Trophoblast cell (in vitro differentiated cells and primary cell): ENCODE measurements around the gene GAK.
A peak's percentile ranks its signal among the peaks of the same experiment; 100 is the strongest.

Experiments used
- DNase-seq, 2 donors: peaks; one replicate each; pipeline ENCODE4 v3.0.0-alpha.2; 2016
- H2AFZ ChIP-seq: 2 replicates; pipeline ENCODE4 v1.6.1; 2013; ENCODE audit warnings: low read length, moderate library complexity, mild to moderate bottlenecking; ENCODE audit not compliant: insufficient read depth, poor library complexity
- H2AK5ac ChIP-seq: 2 replicates; pipeline ENCODE4 v1.6.1; 2013; ENCODE audit warnings: mild to moderate bottlenecking, low read length
- H2BK120ac ChIP-seq: 2 replicates; pipeline ENCODE4 v1.6.1; 2013; ENCODE audit warnings: low read length, mild to moderate bottlenecking, moderate library complexity; ENCODE audit not compliant: insufficient read depth, poor library complexity
- H2BK12ac ChIP-seq: 2 replicates; pipeline ENCODE4 v1.6.1; 2013; ENCODE audit warnings: mild to moderate bottlenecking, low read length, moderate library complexity
- H2BK5ac ChIP-seq: 2 replicates; pipeline ENCODE4 v1.6.1; 2013; ENCODE audit warnings: low read length, low read depth, moderate library complexity, mild to moderate bottlenecking; ENCODE audit not compliant: poor library complexity
- H3K14ac ChIP-seq: 2 replicates; pipeline ENCODE4 v1.6.1; 2013; ENCODE audit warnings: mild to moderate bottlenecking, low read length
- H3K18ac ChIP-seq: 2 replicates; pipeline ENCODE4 v1.6.1; 2013; ENCODE audit warnings: mild to moderate bottlenecking, low read length
- H3K23ac ChIP-seq: 2 replicates; pipeline ENCODE4 v1.6.1; 2013; ENCODE audit warnings: low read length
- H3K27ac ChIP-seq: 2 replicates; pipeline ENCODE4 v1.5.1; 2013; ENCODE audit warnings: low read depth, mild to moderate bottlenecking, inconsistent platforms, low read length, moderate library complexity
- H3K27me3 ChIP-seq: 2 replicates; pipeline ENCODE4 v1.6.1; 2013; ENCODE audit warnings: inconsistent platforms, mild to moderate bottlenecking, low read length, moderate library complexity; ENCODE audit not compliant: insufficient read depth
- H3K36me3 ChIP-seq, 2 experiments: 1 replicate in 1 of 2; 2 replicates in 1 of 2; pipeline ENCODE4 v1.6.1; 2013; ENCODE audit warnings: low read length in 2 of 2, mild to moderate bottlenecking in 2 of 2, moderate library complexity in 1 of 2; ENCODE audit not compliant: insufficient read depth in 2 of 2, control insufficient read depth in 1 of 2
- H3K4ac ChIP-seq: 2 replicates; pipeline ENCODE4 v1.6.1; 2013; ENCODE audit warnings: low read depth, mild to moderate bottlenecking, low read length, moderate library complexity
- H3K4me1 ChIP-seq, 2 experiments: 1 replicate in 1 of 2; 2 replicates in 1 of 2; pipeline ENCODE4 v1.6.1; 2013; ENCODE audit warnings: low read length in 2 of 2, mild to moderate bottlenecking in 2 of 2, moderate library complexity in 1 of 2; ENCODE audit not compliant: insufficient read depth in 2 of 2, control insufficient read depth in 1 of 2
- H3K4me2 ChIP-seq: 2 replicates; pipeline ENCODE4 v1.6.1; 2013; ENCODE audit warnings: inconsistent platforms, mild to moderate bottlenecking, low read length, moderate library complexity
- H3K4me3 ChIP-seq: 2 replicates; pipeline ENCODE4 v1.5.1; 2013; ENCODE audit warnings: mild to moderate bottlenecking, low read depth, low read length, inconsistent platforms
- H3K79me1 ChIP-seq: one replicate; pipeline ENCODE4 v1.6.1; 2013; ENCODE audit warnings: low read length
- H3K79me2 ChIP-seq: 2 replicates; pipeline ENCODE4 v1.6.1; 2013; ENCODE audit warnings: low read length, mild to moderate bottlenecking; ENCODE audit not compliant: control insufficient read depth, insufficient read depth, poor library complexity
- H3K9ac ChIP-seq: 2 replicates; pipeline ENCODE4 v1.6.1; 2013; ENCODE audit warnings: mild to moderate bottlenecking, low read length
- H3K9me3 ChIP-seq: 2 replicates; pipeline ENCODE4 v1.6.1; 2013; ENCODE audit warnings: low read depth, mild to moderate bottlenecking, control low read depth, inconsistent platforms, low read length; ENCODE audit not compliant: insufficient read depth
- H4K12ac ChIP-seq: 2 replicates; pipeline ENCODE4 v1.6.1; 2013; ENCODE audit warnings: low read depth, mild to moderate bottlenecking, low read length, moderate library complexity
- H4K8ac ChIP-seq: 2 replicates; pipeline ENCODE4 v1.6.1; 2013; ENCODE audit warnings: low read depth, mild to moderate bottlenecking, low read length, moderate library complexity
- H4K91ac ChIP-seq: one replicate; pipeline ENCODE4 v1.6.1; 2013; ENCODE audit warnings: low read depth, mild to moderate bottlenecking, low read length, moderate library complexity
- WGBS: extraction: QIAGEN DNeasy Blood & Tissue Kit; methylation state at CpG from one replicate; pipeline ENCODE4 v1.1.7; 2013; ENCODE audit warnings: missing lambda C conversion rate; ENCODE audit not compliant: insufficient read length, insufficient coverage; ENCODE audit errors: extremely low coverage; 5-methylcytosine and 5-hydroxymethylcytosine counted together

Gene GAK

DNA sequence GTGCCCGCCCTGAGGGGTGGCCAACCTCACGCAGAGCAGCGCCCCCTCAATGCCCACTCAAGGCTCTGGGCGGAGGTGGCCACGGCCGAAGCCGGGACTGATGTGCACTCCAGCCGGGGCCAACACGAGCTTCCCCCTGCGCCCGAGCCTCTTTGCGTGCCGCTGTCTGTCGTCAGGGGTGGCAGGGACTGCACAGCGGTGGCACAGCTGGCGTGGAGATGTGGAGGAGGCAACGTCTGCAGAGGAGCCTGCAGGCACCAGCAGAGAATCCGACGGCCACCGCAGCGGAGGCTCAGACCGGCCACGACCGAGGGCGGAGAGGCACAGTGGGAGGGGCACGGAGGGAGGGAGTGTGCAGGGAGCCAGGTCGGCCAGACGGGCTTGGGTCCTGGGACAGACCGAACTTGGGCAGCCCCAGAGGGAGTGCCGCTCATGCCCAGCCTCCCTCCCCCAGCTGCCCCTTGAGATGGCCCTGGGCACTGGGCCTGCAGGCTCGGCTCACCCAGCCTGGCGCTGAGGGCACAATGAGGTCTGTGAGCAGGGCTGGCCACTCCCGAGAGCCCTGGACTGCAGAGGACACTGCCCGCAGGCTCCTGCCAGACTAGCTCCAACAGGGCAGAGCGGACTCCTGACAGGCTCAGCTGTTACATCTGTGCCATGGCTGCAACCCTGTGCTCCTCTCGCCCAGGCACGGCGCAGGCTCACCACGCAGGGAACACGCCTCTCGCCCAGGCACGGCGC lies 59.7 kb downstream of the GAK start:
- H3K23ac ChIP-seq, result no peak overlapping the region
- no peak overlapping the region for H4K91ac ChIP-seq
- no peak for DNase-seq
- H4K12ac ChIP-seq, result no peak overlapping the region
- no CpG with 5 or more reads among the region's 43 CpGs for WGBS
- peaks cover 74 to 84% of the 10 kb centered on the region in 2 experiments for H3K36me3 ChIP-seq
- H3K4me3 ChIP-seq, result no peak overlapping the region
- no peak overlapping the region for H2BK12ac ChIP-seq
- H3K14ac ChIP-seq, result no peak overlapping the region
- no peak overlapping the region for H2BK5ac ChIP-seq
- H2AK5ac ChIP-seq, result no peak overlapping the region
- H3K9me3 ChIP-seq, result peaks cover 13% of the 10 kb centered on the region
- no peak overlapping the region for H3K4me2 ChIP-seq
- H3K79me1 ChIP-seq, result no peaks in the 10 kb centered on the region
- no peak overlapping the region for H3K9ac ChIP-seq
- H3K27me3 ChIP-seq, result no peaks in the 10 kb centered on the region
- H2BK120ac ChIP-seq, result no peak overlapping the region
- no peak overlapping the region for H3K4ac ChIP-seq
- H3K79me2 ChIP-seq, result no peaks in the 10 kb centered on the region
- no peaks in the 10 kb centered on the region for H3K4me1 ChIP-seq
- H3K27ac ChIP-seq, result no peak overlapping the region
- H3K18ac ChIP-seq, result no peak overlapping the region
- H4K8ac ChIP-seq, result no peak overlapping the region
- H2AFZ ChIP-seq, result no peak overlapping the region

DNA sequence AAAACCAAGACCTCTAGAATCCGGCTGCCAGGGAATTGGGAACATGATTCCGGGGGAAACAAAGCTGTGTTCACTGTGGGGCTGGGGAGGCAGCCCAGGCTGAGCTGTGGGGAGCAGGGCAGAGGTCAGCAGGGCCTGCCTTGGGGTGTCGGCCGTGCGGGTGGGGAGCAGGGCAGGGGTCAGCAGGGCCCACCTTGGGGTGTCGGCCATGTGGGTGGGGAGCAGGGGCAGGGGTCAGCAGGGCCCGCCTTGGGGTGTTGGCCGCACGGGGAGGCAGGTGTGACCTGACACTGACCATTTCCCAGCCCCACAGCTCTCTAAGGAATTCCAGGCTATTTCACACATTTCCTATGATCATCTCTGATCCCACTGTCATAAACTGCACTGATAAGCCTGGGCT lies 60.6 kb downstream of the GAK start:
- Histone ChIP-seq H4K12ac (no peak overlapping the region), H3K27ac (no peak overlapping the region), H3K4me1 (no peaks in the 10 kb centered on the region), H3K9ac (no peak overlapping the region), H2AK5ac (no peak overlapping the region), H3K23ac (no peak overlapping the region), H3K18ac (no peak overlapping the region), H3K79me1 (no peaks in the 10 kb centered on the region), H4K91ac (no peak overlapping the region), H3K9me3 (peaks cover 13% of the 10 kb centered on the region), H2BK120ac (no peak overlapping the region), H4K8ac (no peak overlapping the region), H3K79me2 (no peaks in the 10 kb centered on the region), H3K36me3 (peaks cover 76 to 86% of the 10 kb centered on the region in 2 experiments), H2AFZ (no peak overlapping the region), H2BK12ac (no peak overlapping the region), H3K4ac (no peak overlapping the region), H3K14ac (no peak overlapping the region), H2BK5ac (no peak overlapping the region), H3K4me2 (no peak overlapping the region), H3K4me3 (no peak overlapping the region), H3K27me3 (no peaks in the 10 kb centered on the region)
- no CpG with 5 or more reads among the region's 9 CpGs for WGBS
- DNase-seq, result no peak

- H2BK120ac ChIP-seq, result no peak overlapping the region
- H2AFZ ChIP-seq, result no peak overlapping the region
- no peak overlapping the region for H4K91ac ChIP-seq
- no peak overlapping the region for H3K4ac ChIP-seq
- WGBS, result no CpG with 5 or more reads among the region's 20 CpGs
- no peaks in the 10 kb centered on the region for H3K79me2 ChIP-seq
- DNase-seq, result no peak
- H4K12ac ChIP-seq, result no peak overlapping the region
- no peak overlapping the region for H3K4me2 ChIP-seq
- no peak overlapping the region for H3K4me3 ChIP-seq
- H3K27ac ChIP-seq, result no peak overlapping the region
- H3K23ac ChIP-seq, result no peak overlapping the region
- no peak overlapping the region for H2BK12ac ChIP-seq
- H3K4me1 ChIP-seq, result no peaks in the 10 kb centered on the region
- no peak overlapping the region for H2AK5ac ChIP-seq
- no peak overlapping the region for H3K14ac ChIP-seq
- H3K27me3 ChIP-seq, result no peaks in the 10 kb centered on the region
- H4K8ac ChIP-seq, result no peak overlapping the region
- H3K18ac ChIP-seq, result no peak overlapping the region
- H3K36me3 ChIP-seq, result peaks cover 76 to 86% of the 10 kb centered on the region in 2 experiments
- peaks cover 13% of the 10 kb centered on the region for H3K9me3 ChIP-seq
- no peaks in the 10 kb centered on the region for H3K79me1 ChIP-seq
- H2BK5ac ChIP-seq, result no peak overlapping the region
- H3K9ac ChIP-seq, result no peak overlapping the region
Measured at GRCh38 chr4:870951-871350, 61.2 kb downstream of the GAK start.

DNA sequence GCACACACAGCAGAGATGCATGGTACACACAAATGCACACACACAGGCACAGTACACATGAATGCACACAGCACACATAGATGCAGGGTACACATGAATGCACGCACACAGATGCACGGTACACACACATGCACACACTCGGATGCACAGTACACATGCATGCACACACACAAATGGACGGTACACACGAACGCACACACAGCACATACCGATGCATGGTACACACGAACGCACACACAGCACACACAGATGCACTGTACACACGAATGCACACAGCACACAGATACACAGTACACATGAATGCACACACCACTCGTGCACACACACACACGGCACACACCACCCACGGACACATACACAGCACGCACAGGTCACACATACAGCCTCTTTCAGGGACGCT lies 62.3 kb downstream of the GAK start:
- peak overlapping the region; percentile 2 for H3K4me3 ChIP-seq
- H4K91ac ChIP-seq, result no peak overlapping the region
- no peaks in the 10 kb centered on the region for H3K79me2 ChIP-seq
- H3K4ac ChIP-seq, result no peak overlapping the region
- H2BK5ac ChIP-seq, result no peak overlapping the region
- no peak overlapping the region for H2BK12ac ChIP-seq
- H3K14ac ChIP-seq, result no peak overlapping the region
- no peak overlapping the region for H3K18ac ChIP-seq
- H3K79me1 ChIP-seq, result no peaks in the 10 kb centered on the region
- H3K9me3 ChIP-seq, result peaks cover 13% of the 10 kb centered on the region
- no peak overlapping the region for H3K4me2 ChIP-seq
- no peak overlapping the region for H2AFZ ChIP-seq
- no peak for DNase-seq
- no peak overlapping the region for H2BK120ac ChIP-seq
- no peak overlapping the region for H4K8ac ChIP-seq
- no peak overlapping the region for H3K27ac ChIP-seq
- no peaks in the 10 kb centered on the region for H3K4me1 ChIP-seq
- no peak overlapping the region for H2AK5ac ChIP-seq
- no CpG with 5 or more reads among the region's 15 CpGs for WGBS
- no peak overlapping the region for H3K23ac ChIP-seq
- no peak overlapping the region for H3K9ac ChIP-seq
- H3K36me3 ChIP-seq, result peaks cover 80 to 90% of the 10 kb centered on the region in 2 experiments
- no peak overlapping the region for H4K12ac ChIP-seq
- H3K27me3 ChIP-seq, result no peaks in the 10 kb centered on the region
